ENCODE measurements around the gene SLC25A45. TPM values are rescaled to one million over a fixed set of nuclear protein-coding genes. Genes with fewer than 3 reads are reported as not detected.

Gene SLC25A45
- total RNA-seq, 2 donors from 2014 or later = 57.7 to 61.6 TPM

DNA sequence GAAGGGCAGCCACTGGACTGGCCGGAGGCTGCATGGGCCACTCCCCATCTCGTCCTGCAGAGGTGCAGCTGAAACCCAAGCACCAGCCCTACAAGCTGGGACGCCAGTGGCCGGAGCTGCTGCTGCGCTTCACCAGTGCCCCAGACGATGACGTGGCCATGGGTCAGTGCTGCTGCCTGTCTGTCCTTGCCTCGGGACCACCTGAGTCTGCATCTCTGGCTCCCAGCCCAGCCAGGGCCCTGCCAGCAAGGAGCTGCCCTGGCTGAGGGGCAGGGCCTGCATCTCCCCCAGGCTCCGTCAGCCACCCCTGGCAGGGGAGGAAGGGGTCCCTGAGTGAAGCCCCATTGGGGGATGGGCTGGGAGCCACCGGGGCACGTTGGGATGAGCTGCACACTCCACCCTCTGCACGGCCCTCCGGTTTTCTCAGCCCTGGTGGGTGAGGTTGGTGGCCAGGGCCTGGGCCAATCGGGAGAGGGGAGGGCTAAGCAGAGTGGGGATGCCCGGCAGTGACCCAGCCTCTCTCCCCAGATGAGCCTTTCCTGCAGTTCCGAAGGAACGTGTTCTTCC lies 11.2 kb upstream of the SLC25A45 start:
- Mint-ChIP-seq H3K4me1 (peaks cover 28% of the 10 kb centered on the region), H3K27me3 (no peaks in the 10 kb centered on the region), H3K4me3 (no peak overlapping the region), H3K27ac (no peak overlapping the region), H3K36me3 (ENCODE audit: low read depth) (peaks cover 8% of the 10 kb centered on the region)
- H3K9me3 ChIP-seq (ENCODE audit: control insufficient read depth, low read length, poor library complexity, severe bottlenecking) = no peaks in the 10 kb centered on the region
- DNase-seq = no peak
- ATAC-seq = no peak

DNA sequence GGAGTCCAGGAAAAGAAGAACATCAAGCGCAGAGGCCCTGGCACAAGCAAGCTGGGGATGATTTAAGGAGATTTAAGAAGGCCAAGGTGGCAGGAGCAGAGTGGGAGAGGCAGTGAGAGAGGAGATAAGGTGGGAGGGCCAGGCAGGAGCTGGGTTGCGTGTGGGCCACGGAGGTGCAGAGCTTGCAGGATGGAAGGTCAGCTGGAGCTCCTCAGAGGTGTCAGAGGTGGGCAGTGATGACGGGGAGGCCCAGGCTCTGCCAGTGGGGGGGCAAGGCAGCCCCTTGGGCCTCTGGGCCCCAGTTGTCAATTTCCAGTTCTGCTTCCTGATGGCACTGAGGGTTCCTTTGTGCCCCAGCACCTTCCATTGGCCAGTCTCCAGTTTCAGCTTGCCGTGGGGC lies 10.5 kb upstream of the SLC25A45 start:
- Mint-ChIP-seq H3K27me3 (no peaks in the 10 kb centered on the region), H3K36me3 (ENCODE audit: low read depth) (peaks cover 8% of the 10 kb centered on the region), H3K4me3 (no peak overlapping the region), H3K4me1 (peaks cover 31% of the 10 kb centered on the region), H3K27ac (peak overlapping the region; percentile 73)
- H3K9me3 ChIP-seq (ENCODE audit: control insufficient read depth, low read length, poor library complexity, severe bottlenecking) = no peaks in the 10 kb centered on the region
- DNase-seq = no peak
- ATAC-seq = no peak

DNA sequence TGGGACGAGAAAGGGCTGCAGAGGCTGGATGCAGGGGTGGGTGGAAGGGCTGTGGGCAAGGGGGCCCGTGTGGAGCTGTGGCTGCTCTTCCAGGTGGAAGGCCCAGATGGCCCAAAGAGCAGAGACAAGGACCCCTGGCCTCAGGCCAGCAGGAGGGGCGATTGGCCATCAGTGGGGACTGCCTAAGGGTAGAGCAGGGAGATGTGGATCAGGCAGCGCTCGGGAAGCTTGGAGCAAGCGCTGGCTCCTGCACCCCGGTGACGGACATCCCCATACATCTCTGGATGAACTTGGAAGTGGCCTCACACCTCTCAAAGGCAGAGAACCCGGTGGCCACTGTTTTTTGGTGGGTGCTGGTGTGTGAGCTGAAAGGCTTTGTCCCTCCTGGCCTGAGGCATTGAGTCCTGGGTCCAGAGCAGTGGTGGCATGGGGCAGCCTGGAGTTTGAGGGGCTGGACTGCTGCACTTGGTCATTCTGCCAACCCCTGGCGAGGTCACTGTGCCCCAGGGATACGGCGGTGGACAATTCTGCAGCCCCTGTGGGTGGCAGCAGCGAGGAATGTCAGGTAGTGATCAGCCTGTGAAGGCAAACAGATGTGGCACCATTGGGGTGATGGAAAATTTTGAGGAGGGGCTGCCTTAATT lies 9.9 kb upstream of the SLC25A45 start:
- peaks cover 6% of the 10 kb centered on the region for H3K36me3 Mint-ChIP-seq (ENCODE audit: low read depth)
- DNase-seq (no peak), ATAC-seq (no peak)
- H3K9me3 ChIP-seq (ENCODE audit: control insufficient read depth, low read length, poor library complexity, severe bottlenecking) = no peaks in the 10 kb centered on the region
- H3K4me3 Mint-ChIP-seq = no peak overlapping the region
- no peaks in the 10 kb centered on the region for H3K27me3 Mint-ChIP-seq
- peak overlapping the region; percentile 73 for H3K27ac Mint-ChIP-seq
- peaks cover 33% of the 10 kb centered on the region for H3K4me1 Mint-ChIP-seq

DNA sequence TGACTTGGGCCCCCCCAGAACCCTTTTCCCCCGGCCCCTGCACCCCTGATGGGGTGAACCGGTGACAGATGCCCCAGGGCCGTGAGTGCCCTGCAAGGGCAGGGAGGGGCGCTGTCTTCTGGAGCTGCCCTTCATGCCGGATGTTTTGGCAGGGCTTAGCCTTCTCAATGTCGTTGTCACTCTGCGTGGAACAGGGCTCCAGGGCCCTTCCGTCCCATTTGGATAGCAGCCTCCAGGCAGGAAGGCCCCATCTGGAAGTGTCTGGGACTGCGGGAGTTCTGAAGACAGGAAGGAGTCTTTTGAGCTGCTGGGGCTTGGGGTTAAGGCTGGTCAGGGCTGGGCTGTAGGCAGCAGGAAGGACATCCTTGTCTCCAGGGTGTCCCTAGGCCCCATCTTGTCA lies 8.6 kb upstream of the SLC25A45 start:
- no peaks in the 10 kb centered on the region for H3K27me3 Mint-ChIP-seq
- peaks cover 4% of the 10 kb centered on the region for H3K36me3 Mint-ChIP-seq (ENCODE audit: low read depth)
- H3K27ac Mint-ChIP-seq = no peak overlapping the region
- peak overlapping the region; percentile 77 for H3K4me3 Mint-ChIP-seq
- DNase-seq (no peak), ATAC-seq (no peak)
- peaks cover 38% of the 10 kb centered on the region for H3K4me1 Mint-ChIP-seq
- no peaks in the 10 kb centered on the region for H3K9me3 ChIP-seq (ENCODE audit: control insufficient read depth, low read length, poor library complexity, severe bottlenecking)

DNA sequence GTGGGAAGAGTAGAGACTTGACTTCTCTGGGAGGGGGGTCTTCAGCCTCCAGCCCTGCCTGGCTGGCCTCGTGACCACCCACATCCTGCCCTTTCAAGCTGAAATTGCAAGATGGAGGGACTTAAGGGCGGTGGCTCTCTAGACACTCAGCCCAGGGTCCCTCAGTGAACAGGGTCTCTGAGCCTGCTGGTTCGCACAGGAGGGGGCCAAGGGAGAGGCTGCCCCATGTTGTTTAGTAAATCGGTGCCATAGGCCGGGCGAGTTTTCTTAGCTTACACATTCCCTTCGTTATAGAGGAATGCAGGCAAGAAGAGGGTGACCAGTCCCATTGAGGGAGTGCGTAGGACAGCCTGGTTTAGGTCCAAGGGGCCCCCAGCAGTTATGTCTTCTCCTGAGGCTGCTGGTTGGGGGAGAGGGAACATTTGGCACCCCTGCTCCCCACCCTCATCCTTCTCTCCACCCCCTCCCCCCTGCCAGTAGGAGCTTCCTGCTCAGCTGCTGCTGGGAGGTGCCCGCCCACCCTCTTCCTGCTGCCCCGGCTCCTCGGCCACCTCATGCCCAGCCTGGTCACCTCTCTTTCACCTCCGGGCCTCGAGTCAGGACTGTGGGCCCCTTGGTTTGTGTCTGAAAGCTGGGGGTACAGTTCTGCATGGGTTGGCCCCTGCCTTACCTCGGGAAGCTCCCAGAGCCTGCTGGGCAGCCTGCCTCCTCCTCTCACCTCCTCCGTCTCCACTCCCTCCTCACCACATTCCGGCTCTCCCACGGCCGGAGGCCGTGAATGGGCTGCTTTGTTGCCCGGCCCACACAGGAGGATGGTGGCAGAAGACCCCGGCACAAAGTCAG lies 7.9 kb upstream of the SLC25A45 start:
- H3K27ac Mint-ChIP-seq = no peak overlapping the region
- peak overlapping the region; percentile 77 for H3K4me3 Mint-ChIP-seq

DNA sequence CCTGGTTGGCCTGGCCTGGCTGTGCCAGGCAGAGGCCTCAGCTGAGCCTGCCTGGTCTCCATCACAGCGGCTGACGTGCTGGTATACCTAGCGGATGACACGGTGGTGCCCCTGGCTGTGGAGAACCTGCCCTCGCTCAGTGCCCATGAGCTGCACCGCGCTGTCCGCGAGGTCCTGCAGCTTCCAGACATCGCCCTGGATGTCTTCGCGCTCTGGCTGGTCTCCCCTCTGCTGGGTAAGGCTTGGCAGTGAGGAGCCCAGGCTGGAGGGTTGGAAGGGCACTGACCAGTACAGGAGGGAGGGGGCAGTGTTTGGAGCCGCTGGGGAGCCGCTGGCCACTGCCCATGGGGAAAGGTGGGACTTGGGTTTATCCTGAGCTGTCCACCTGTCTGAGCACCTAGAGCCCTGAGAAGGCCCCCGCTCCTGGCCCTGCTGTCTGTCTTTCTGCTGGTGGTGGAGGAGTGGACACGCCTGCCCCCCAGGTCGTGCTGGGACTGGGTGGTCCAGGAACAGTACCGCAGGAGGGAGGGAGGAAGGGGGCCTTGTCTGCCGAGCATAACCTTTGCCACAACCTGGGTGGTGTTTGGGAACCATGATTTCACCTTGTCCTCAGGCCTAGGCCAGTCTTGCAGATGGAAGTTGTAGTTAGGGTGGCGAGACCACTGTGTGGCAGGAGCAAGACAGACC lies 7.0 kb upstream of the SLC25A45 start:
- H3K4me1 Mint-ChIP-seq = peaks cover 45% of the 10 kb centered on the region
- H3K27me3 Mint-ChIP-seq = no peaks in the 10 kb centered on the region
- no peaks in the 10 kb centered on the region for H3K9me3 ChIP-seq (ENCODE audit: control insufficient read depth, low read length, poor library complexity, severe bottlenecking)
- peaks cover 4% of the 10 kb centered on the region for H3K36me3 Mint-ChIP-seq (ENCODE audit: low read depth)
- peak overlapping the region; percentile 96 for H3K4me3 Mint-ChIP-seq
- ATAC-seq = no peak
- DNase-seq = no peak
- H3K27ac Mint-ChIP-seq = peak overlapping the region; percentile 93

More for the DNA sequence above, 7.9 kb upstream of the SLC25A45 start:
- no peak for ATAC-seq
- DNase-seq = no peak
- H3K27me3 Mint-ChIP-seq = no peaks in the 10 kb centered on the region
- peaks cover 40% of the 10 kb centered on the region for H3K4me1 Mint-ChIP-seq
- H3K36me3 Mint-ChIP-seq (ENCODE audit: low read depth) = peaks cover 4% of the 10 kb centered on the region
- no peaks in the 10 kb centered on the region for H3K9me3 ChIP-seq (ENCODE audit: control insufficient read depth, low read length, poor library complexity, severe bottlenecking)

DNA sequence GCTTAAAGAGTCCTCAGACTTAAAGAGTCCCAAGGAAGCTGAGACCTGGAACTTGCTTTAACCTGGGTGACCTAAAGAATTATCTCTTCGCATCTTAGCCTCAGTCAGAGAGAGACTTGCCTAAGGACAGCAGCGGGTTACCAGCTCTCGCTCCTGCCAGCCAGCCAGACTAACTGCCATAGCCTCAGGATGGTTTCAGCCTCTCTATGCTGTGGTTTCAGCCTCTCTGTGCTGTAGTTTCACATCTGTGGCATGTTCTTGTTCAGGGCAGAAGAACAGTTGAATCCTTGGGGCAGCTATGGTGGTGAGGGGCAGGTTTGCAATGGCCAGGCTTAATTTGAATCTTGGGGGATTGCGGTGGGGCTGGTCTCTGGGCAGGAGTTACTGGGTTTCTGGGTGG lies 6.3 kb upstream of the SLC25A45 start:
- Mint-ChIP-seq H3K36me3 (ENCODE audit: low read depth) (peaks cover 4% of the 10 kb centered on the region), H3K4me3 (peak overlapping the region; percentile 96), H3K27me3 (no peaks in the 10 kb centered on the region), H3K4me1 (peaks cover 52% of the 10 kb centered on the region), H3K27ac (peak overlapping the region; percentile 93)
- ATAC-seq (no peak), DNase-seq (no peak)
- H3K9me3 ChIP-seq (ENCODE audit: control insufficient read depth, low read length, poor library complexity, severe bottlenecking) = no peaks in the 10 kb centered on the region

DNA sequence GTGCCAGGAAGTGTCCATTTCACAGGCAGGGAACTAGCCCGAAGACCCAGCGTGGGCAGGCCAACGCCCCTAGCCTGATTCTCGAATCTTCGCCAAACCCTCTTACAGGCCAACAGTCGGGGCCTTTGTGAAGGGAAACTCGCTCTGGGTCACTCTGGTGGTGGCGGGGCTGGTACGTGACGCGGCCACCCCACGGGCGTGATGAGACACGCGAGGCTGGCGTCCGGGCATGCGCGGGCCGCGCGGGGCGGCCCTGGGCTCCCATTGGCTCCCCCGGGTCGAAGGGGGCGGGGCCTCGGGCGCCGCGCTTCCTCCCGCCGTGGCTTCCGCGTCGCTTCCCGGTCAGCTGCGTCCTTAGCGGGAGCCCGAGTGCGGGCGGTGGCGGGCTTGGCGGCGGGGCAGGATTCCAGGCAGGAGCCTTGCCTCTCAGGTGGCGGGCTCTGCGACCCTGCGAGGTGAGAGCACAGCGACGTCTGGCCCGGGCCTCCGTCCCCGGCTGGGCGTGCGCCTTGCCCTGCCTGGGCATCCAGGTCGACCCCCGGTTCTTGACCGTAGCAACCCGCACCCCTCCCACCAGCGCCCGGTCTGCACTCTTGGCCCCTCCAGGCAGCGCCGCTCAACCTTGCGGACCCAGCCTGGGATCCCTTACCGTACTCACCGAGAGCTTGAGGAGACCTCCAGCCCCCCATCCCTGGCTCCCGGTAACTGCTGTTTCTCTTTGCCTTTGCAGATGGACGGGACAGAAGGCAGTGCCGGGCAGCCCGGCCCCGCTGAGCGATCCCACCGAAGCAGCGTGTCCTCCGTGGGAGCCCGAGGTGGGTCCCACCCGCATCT lies 4.1 kb upstream of the SLC25A45 start, which contains the start of gene FRMD8:
Gene FRMD8, plus strand, starts transcription at position 331 of the 834 bp plus-strand sequence. Its CDS starts 400 bp downstream, at position 731.
- DNase-seq = peak; percentile 85 to 94 (median 89)
- Mint-ChIP-seq H3K27ac (peak within 1 kb of the TSS; percentile 100), H3K4me3 (peak within 1 kb of the TSS; percentile 96), H3K4me1 (peaks cover 57% of the 10 kb centered on the region), H3K36me3 (ENCODE audit: low read depth) (no peaks in the 10 kb centered on the region), H3K27me3 (no peaks in the 10 kb centered on the region)
- H3K9me3 ChIP-seq (ENCODE audit: control insufficient read depth, low read length, poor library complexity, severe bottlenecking) = no peaks in the 10 kb centered on the region
- ATAC-seq = peak; percentile 68

DNA sequence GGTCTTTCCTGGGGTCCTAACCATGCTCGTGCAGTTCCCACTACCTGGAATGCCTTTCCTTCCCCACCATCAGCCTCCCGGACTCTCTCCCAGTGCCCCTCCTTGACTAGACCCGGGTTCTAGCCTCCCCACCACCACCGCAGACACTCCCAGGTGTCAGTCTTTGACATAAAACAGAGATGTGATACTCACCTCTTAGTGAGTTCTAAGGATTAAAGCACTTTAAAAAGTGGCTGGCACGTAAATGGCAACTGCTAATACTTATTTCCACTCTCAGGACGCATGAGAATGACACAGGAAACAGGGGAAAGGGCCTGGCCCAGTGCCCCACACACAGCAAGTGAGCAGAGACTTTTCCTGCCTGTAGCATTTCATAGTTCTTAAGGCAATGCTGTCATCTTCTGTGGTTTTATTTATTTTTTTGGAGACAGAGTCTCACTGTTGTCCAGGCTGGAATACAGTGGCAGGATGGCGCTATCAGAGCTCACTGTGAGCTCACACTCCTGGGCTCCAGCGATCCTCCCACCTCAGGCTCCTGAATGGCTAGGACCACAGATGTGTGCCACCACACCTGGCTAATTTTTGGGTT lies 1.9 kb upstream of the SLC25A45 start:
- DNase-seq = no peak
- Mint-ChIP-seq H3K27ac (peak overlapping the region; percentile 100), H3K4me1 (peaks cover 48% of the 10 kb centered on the region), H3K36me3 (ENCODE audit: low read depth) (no peaks in the 10 kb centered on the region), H3K4me3 (peak overlapping the region; percentile 83), H3K27me3 (no peaks in the 10 kb centered on the region)
- ATAC-seq = no peak
- H3K9me3 ChIP-seq (ENCODE audit: control insufficient read depth, low read length, poor library complexity, severe bottlenecking) = no peaks in the 10 kb centered on the region

DNA sequence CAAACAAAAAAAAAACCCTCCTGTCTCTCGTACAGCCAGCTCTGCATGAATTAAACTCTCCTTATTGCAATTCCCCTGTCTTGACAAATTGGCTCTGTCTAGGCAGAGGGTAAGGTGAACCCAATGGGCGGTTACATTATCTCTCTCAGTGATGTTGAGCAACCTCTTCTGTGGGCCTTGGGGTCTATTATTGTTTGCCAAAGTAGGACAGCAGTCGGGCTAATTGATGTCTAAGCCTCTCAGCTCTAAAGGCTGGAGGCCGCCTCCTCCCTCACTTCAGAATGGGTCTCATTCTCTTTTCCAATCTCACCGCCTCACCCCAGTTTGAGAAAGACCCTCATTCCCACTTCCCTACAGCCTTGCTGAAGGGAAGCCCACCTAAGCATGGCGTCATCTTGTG lies 1.3 kb upstream of the SLC25A45 start:
- H3K4me3 Mint-ChIP-seq = peak overlapping the region; percentile 83
- DNase-seq = no peak
- no peaks in the 10 kb centered on the region for H3K36me3 Mint-ChIP-seq (ENCODE audit: low read depth)
- no peaks in the 10 kb centered on the region for H3K27me3 Mint-ChIP-seq
- no peaks in the 10 kb centered on the region for H3K9me3 ChIP-seq (ENCODE audit: control insufficient read depth, low read length, poor library complexity, severe bottlenecking)
- peaks cover 42% of the 10 kb centered on the region for H3K4me1 Mint-ChIP-seq
- ATAC-seq = no peak
- peak overlapping the region; percentile 100 for H3K27ac Mint-ChIP-seq

DNA sequence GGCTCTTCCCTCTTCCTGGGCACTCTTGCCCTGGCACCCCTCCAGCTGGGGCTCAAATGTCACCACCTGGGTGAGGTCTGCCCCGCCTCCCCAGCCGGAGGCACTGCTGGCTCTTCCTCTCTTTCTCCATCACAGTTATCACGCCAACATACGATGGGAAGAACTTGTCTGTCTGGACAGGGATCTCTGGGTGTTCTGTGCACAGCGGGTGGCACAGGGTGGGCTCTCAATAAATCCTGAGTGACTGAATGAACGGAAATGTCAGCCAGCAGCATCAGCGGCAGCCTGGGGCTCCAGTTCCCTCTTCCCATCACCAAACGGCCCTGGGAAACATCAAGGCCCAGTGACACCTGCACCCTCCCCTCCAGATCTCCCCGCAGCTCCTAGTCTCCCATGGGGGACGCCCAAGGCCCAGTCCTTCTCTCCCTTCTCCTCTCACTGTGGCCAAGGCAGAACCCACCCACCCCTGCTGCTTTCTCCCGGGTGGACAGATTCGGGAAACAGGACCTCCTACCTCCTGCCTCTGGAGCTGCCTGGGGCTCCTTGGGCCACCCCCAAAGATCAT lies 440 bp upstream of the SLC25A45 start:
- peaks cover 37% of the 10 kb centered on the region for H3K4me1 Mint-ChIP-seq
- ATAC-seq (no peak), DNase-seq (no peak)
- no peaks in the 10 kb centered on the region for H3K36me3 Mint-ChIP-seq (ENCODE audit: low read depth)
- no peaks in the 10 kb centered on the region for H3K27me3 Mint-ChIP-seq
- peak overlapping the region; percentile 100 for H3K27ac Mint-ChIP-seq
- H3K4me3 Mint-ChIP-seq = peak overlapping the region; percentile 93
- H3K9me3 ChIP-seq (ENCODE audit: control insufficient read depth, low read length, poor library complexity, severe bottlenecking) = no peaks in the 10 kb centered on the region

DNA sequence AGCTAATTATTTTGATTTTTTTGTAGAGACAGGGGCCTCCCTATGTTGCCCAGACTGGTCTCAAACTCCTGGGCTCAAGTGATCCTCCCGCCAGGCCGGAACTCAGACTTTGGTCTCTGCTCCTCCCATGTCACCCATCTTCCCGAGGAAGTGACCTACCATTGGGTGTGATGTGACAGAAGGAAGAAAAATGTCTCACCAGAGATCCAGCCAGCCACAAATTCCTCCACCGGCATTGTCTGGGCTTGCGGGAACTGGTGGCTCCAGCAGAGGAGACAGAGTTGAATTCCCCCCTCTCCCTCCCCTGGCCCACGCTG lies 772 bp downstream of the SLC25A45 start:
- no peaks in the 10 kb centered on the region for H3K36me3 Mint-ChIP-seq (ENCODE audit: low read depth)
- ATAC-seq (no peak), DNase-seq (no peak)
- H3K27ac Mint-ChIP-seq = peak overlapping the region; percentile 100
- H3K9me3 ChIP-seq (ENCODE audit: control insufficient read depth, low read length, poor library complexity, severe bottlenecking) = no peaks in the 10 kb centered on the region
- H3K27me3 Mint-ChIP-seq = no peaks in the 10 kb centered on the region
- H3K4me3 Mint-ChIP-seq = peak overlapping the region; percentile 93
- peaks cover 31% of the 10 kb centered on the region for H3K4me1 Mint-ChIP-seq

Data from T-helper 17 cell (primary cell).